Endothelial cell (in vitro differentiated cells): ENCODE results near the gene CSRP3. TPM values are rescaled to one million over a fixed set of nuclear protein-coding genes. Genes with fewer than 3 reads are reported as not detected.

Source experiments
- DNase-seq: peaks from one replicate; pipeline ENCODE4 v3.0.0; 2021; ENCODE audit warnings: low spot score
- H3K27ac Mint-ChIP-seq: one replicate; pipeline ENCODE4 v1.8.0; 2021; ENCODE audit warnings: mixed read lengths, inconsistent platforms; ENCODE audit not compliant: unreplicated experiment
- H3K27me3 Mint-ChIP-seq: one replicate; pipeline ENCODE4 v1.8.0; 2021; ENCODE audit warnings: mild to moderate bottlenecking, moderate library complexity, mixed read lengths, inconsistent platforms; ENCODE audit not compliant: unreplicated experiment
- H3K36me3 Mint-ChIP-seq: one replicate; pipeline ENCODE4 v1.8.0; 2021; ENCODE audit warnings: mild to moderate bottlenecking, low read depth, mixed read lengths, inconsistent platforms; ENCODE audit not compliant: unreplicated experiment
- H3K4me1 Mint-ChIP-seq: one replicate; pipeline ENCODE4 v1.8.0; 2021; ENCODE audit warnings: mild to moderate bottlenecking, mixed read lengths, inconsistent platforms; ENCODE audit not compliant: unreplicated experiment
- H3K4me3 Mint-ChIP-seq: one replicate; pipeline ENCODE4 v1.8.0; 2021; ENCODE audit warnings: mild to moderate bottlenecking, mixed read lengths, inconsistent platforms; ENCODE audit not compliant: unreplicated experiment
- H3K9me3 Mint-ChIP-seq: one replicate; pipeline ENCODE4 v1.8.0; 2021; ENCODE audit warnings: mixed read lengths, inconsistent platforms; ENCODE audit not compliant: unreplicated experiment
- total RNA-seq: library from RNA; stranded (reverse); fragmentation: NEBNext Ultra II Directional; extraction: Animal tissue kit (Norgen Biotek cat#: 25700); gene quantifications from one replicate; pipeline ENCODE4 v1.2.1, GENCODE V29; 2021; ENCODE audit not compliant: unreplicated experiment
- TF ChIP-seq, protein P1 (sequence below): fragments of 200-600 bp; sonication (generic); IDR thresholded peaks from one replicate; pipeline ENCODE4 v1.5.0; 2021; ENCODE audit warnings: antibody characterized with exemption; ENCODE audit not compliant: unreplicated experiment

The CSRP3 gene
- total RNA-seq, 1 donor from 2014 or later = not detected

DNA sequence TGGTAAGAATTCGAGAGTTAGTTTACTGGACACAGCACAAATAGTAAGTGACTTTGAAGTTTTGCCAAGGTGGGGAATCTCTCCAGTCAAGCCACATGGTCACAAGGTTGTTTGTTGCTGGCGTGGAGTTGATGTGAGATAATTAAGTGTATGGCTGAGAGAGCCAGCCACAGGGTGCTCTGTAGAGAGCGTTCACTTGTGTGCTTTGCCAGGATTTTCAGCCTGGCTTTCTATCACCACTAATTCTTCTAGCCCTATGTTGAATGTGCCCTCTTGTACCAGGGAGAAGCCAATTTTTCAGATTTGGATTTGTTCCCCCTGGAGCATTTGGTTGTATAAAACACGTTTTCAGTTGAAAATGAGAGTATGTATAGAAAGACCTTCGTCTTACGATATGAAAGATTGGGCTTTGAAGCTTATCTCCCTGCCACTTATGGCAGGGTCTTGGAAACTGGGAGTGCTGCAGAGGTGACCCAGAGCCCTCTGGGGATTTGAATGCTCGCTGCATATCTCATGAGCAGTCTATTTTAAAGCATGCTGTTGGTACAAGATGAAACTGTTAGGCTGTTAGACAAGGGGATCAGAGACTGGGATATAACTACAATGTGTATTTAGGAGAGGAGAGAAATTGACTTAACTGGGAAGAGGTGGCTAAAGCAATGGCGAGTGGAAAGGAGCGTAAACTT lies 28.6 kb downstream of the CSRP3 start:
- no peaks in the 10 kb centered on the region for H3K9me3 Mint-ChIP-seq
- DNase-seq = no peak
- H3K4me1 Mint-ChIP-seq = no peaks in the 10 kb centered on the region
- no peak overlapping the region for H3K27ac Mint-ChIP-seq
- H3K36me3 Mint-ChIP-seq = peaks cover 20% of the 10 kb centered on the region
- no peak overlapping the region for H3K4me3 Mint-ChIP-seq
- H3K27me3 Mint-ChIP-seq = peaks cover 5% of the 10 kb centered on the region
- TF ChIP-seq, protein P1, sequence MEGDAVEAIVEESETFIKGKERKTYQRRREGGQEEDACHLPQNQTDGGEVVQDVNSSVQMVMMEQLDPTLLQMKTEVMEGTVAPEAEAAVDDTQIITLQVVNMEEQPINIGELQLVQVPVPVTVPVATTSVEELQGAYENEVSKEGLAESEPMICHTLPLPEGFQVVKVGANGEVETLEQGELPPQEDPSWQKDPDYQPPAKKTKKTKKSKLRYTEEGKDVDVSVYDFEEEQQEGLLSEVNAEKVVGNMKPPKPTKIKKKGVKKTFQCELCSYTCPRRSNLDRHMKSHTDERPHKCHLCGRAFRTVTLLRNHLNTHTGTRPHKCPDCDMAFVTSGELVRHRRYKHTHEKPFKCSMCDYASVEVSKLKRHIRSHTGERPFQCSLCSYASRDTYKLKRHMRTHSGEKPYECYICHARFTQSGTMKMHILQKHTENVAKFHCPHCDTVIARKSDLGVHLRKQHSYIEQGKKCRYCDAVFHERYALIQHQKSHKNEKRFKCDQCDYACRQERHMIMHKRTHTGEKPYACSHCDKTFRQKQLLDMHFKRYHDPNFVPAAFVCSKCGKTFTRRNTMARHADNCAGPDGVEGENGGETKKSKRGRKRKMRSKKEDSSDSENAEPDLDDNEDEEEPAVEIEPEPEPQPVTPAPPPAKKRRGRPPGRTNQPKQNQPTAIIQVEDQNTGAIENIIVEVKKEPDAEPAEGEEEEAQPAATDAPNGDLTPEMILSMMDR = no peak

DNA sequence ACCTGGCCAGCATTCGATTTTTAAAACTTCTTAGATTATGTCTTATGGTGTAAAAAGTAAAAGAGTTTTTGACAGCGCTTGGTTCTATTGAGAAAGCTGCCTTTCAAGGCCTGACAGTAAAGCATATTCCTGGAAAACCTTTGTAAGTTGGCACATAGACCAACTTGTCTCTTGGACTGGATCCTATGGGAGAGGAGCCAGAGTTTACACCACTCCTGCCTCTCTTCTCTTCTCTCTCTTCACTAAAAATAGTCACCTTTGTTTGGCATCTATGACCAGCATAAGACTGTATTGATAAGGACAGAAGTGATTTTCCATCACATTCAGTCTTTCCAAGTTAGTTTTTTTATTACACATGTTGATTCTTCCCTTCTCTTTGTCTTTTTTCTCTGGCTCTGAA lies 33.7 kb downstream of the CSRP3 start:
- H3K4me1 Mint-ChIP-seq = no peaks in the 10 kb centered on the region
- H3K27ac Mint-ChIP-seq = no peak overlapping the region
- H3K27me3 Mint-ChIP-seq = no peaks in the 10 kb centered on the region
- peaks cover 12% of the 10 kb centered on the region for H3K36me3 Mint-ChIP-seq
- H3K9me3 Mint-ChIP-seq = no peaks in the 10 kb centered on the region
- no peak overlapping the region for H3K4me3 Mint-ChIP-seq
- TF ChIP-seq, protein P1 = no peak
- no peak for DNase-seq

DNA sequence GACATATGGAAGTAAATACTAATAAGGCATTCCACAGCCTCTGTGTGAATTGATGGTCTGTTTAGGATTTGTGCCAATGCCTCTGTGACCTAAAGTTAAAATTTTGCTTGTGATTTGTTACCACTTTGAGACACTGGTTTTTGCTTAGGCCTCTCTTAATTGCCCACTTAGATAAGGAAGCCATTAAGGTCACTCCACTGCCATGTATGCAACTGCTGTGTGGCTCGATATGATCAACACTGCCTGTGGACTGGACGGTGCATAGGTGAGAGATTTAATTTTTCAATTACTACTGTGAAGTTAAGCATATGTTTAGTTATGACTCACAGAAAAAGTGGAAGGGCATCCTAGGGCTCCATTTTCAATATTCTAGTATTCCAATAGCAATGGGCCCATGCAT lies 36.9 kb downstream of the CSRP3 start:
- Mint-ChIP-seq H3K9me3 (no peaks in the 10 kb centered on the region), H3K27me3 (no peaks in the 10 kb centered on the region), H3K27ac (no peak overlapping the region), H3K4me3 (no peak overlapping the region), H3K36me3 (peaks cover 12% of the 10 kb centered on the region), H3K4me1 (no peaks in the 10 kb centered on the region)
- TF ChIP-seq, protein P1 = no peak
- no peak for DNase-seq

DNA sequence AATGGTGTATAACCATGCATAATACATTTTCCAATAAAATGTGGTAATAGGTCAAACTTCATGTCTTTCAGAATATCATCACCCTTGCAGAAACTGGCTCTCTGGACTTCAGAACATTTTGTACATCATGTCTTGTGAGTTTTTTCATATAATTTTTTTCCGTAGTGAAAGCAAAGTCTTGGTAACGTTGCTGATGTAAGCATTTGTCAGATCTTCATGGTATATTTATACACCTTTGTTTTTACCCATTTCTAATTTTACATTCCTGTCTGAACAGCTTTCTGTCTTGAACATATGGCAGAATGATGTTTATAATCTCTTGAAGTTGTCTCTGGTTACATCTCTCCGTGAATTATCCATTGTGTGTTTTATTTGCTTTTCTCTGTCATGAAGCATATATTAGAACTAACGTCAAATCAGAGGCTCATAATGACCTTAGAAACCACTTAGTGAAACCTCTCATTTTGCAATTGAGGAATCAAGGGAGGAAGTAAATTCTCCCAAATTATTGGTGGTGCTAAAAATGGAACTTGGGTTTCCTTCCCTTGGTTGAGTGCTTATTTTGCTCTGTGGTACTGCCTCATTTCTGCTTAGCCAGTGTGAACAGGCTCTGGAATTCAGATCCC lies 37.4 kb downstream of the CSRP3 start:
- no peak for DNase-seq
- H3K9me3 Mint-ChIP-seq = no peaks in the 10 kb centered on the region
- peaks cover 12% of the 10 kb centered on the region for H3K36me3 Mint-ChIP-seq
- H3K27me3 Mint-ChIP-seq = no peaks in the 10 kb centered on the region
- TF ChIP-seq, protein P1 = no peak
- H3K27ac Mint-ChIP-seq = no peak overlapping the region
- H3K4me1 Mint-ChIP-seq = no peaks in the 10 kb centered on the region
- H3K4me3 Mint-ChIP-seq = no peak overlapping the region

DNA sequence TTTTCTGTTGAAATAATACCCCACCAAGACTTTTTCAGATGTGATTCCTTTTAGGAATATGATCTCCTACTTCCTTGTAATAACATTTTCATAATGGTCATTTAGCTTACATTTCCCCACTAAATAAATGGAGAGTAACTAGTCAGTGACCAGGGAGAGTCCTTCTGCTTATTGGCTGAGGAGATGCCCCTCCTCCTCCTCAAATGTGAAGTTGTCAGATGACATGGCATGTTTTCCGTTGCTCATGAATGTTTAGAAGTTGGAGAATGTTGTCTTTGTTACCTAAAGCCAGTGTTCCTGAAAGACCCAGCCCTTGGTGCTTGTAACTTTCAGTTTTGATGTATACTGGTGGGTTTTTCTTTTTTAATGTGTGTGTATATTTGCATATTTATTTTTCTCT lies 38.2 kb downstream of the CSRP3 start:
- H3K27me3 Mint-ChIP-seq = no peaks in the 10 kb centered on the region
- no peak overlapping the region for H3K4me3 Mint-ChIP-seq
- no peak for DNase-seq
- no peaks in the 10 kb centered on the region for H3K4me1 Mint-ChIP-seq
- TF ChIP-seq, protein P1 = no peak
- H3K36me3 Mint-ChIP-seq = peaks cover 10% of the 10 kb centered on the region
- H3K27ac Mint-ChIP-seq = no peak overlapping the region
- no peaks in the 10 kb centered on the region for H3K9me3 Mint-ChIP-seq
